ENCODE data around the gene COMMD8.

GRCh38 chr4:47471064-47471463 is 7.6 kb upstream of the COMMD8 start:
- TF ChIP-seq REST (IDR thresholded peaks at IDR 0.05; ENCODE audit: insufficient read depth in 1 of 2, low read depth in 2 of 2, low read length in 2 of 2) = no peak
- no peak for TF ChIP-seq POLR2AphosphoS5 (IDR thresholded peaks at IDR 0.05; ENCODE audit: low read depth, low read length)
- no peak for TF ChIP-seq TAF1 (IDR thresholded peaks at IDR 0.05; ENCODE audit: borderline replicate concordance, insufficient read depth, low read length)

Data from PFSK-1 (cell line).